Measurements from ENCODE around the gene ACTL6A.
"Not testable (repeated sequence)": the region's sequence is repeated elsewhere in the genome, so short reads cannot be mapped to it uniquely, and the experiment has no call there.

ACTL6A gene

GRCh38 chr3:179562591-179563270 lies at the start of gene ACTL6A:
Gene ACTL6A (plus strand): TSS chr3:179562926. CDS start chr3:179563093, 167 bp downstream.
- DNase-seq (ENCODE audit: low read depth in 2 of 3, low spot score in 2 of 3), result peak; percentile 87 to 97 (median 91)

DNA sequence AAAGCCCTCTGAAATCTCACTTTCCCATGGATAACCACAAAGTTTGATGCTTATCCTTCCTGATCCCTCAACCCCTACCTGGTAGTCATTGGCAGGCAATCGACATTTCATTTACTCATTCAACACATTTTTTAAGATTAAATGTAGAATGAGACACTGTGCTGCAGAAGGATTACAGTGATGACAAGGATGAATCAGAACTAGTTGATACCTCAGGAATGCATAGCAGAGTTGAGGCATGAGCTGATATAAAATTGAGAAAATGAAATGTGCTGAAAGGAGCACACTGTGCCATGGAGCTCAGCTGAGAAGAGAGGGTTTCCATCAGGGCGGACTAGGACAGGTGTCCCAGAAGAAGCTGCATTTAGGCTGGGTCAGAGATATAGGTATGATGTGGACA lies 48.9 kb upstream of the ACTL6A start:
- DNase-seq (ENCODE audit: low read depth in 2 of 3, low spot score in 2 of 3), result no peak

- DNase-seq (ENCODE audit: low read depth in 2 of 3, low spot score in 2 of 3), result not testable (repeated sequence)
Observed at GRCh38 chr3:179516461-179517251, 46.1 kb upstream of the ACTL6A start.

- DNase-seq (ENCODE audit: low read depth in 2 of 3, low spot score in 2 of 3), result no peak
Observed at GRCh38 chr3:179526482-179526881, 36.2 kb upstream of the ACTL6A start.

DNA sequence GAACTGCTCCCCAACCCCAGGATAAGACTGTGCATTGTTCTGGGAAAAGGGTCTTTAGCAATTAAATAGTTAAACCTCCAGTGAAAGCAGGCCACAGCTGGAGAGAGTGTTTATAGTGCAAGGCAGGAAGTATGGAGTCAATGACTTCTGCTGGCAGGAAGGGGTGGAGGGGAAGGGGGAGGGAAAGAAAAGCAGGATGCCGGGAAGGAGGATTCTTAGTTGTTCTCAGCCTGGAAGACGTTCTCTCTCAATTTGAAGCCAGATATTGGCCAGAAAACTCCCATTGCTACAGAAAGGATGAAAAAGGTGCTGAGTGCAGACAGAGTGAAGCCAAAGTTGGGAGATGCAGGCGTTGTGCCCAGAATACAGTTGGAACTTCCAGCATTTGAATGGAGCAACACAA lies 35.7 kb upstream of the ACTL6A start:
- DNase-seq (ENCODE audit: low read depth in 2 of 3, low spot score in 2 of 3), result no peak

DNA sequence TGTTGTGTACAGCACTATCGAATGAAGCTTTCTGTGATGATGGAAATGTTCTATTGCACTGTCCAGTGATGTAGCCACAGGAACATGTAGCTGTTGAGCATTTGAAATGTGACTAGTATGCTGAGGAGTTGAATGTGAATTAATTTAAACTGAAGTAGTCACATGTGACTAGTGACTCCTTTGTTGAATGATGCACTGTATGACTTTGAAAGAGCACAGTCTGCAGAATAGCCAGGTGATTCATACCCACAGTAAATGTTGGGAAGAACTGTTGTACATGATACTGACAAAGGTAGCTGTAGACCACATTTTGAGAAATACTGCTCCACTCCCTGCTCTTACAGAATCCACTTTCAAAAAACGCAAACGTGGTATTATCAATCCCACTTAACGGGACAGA lies 34.0 kb upstream of the ACTL6A start:
- no peak for DNase-seq (ENCODE audit: low read depth in 2 of 3, low spot score in 2 of 3)

- no peak for DNase-seq (ENCODE audit: low read depth in 2 of 3, low spot score in 2 of 3)
Observed at GRCh38 chr3:179531576-179531975, 31.1 kb upstream of the ACTL6A start.

- no peak for DNase-seq (ENCODE audit: low read depth in 2 of 3, low spot score in 2 of 3)
Observed at GRCh38 chr3:179533274-179533673, 29.5 kb upstream of the ACTL6A start.

DNA sequence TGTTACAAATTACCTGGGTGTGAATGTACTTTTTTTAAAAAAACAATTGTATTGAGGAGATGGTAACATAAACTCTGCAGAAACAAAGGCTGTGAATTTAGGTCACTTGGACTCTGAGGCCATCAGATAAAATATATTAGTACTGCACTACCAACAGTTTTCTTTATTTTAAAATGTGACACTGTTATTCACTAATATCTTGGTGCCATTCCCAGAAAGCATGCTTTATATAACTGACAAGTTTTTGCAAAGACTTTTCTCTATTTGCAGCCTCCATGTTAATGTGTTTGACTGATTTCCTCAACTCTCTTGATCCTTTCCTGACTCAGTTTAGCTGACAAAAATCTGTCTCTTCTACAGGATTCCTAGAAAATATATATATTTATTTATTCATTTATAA lies 26.5 kb upstream of the ACTL6A start:
- DNase-seq (ENCODE audit: low read depth in 2 of 3, low spot score in 2 of 3), result no peak

- DNase-seq (ENCODE audit: low read depth in 2 of 3, low spot score in 2 of 3), result no peak
Observed at GRCh38 chr3:179541094-179541493, 21.6 kb upstream of the ACTL6A start.

DNA sequence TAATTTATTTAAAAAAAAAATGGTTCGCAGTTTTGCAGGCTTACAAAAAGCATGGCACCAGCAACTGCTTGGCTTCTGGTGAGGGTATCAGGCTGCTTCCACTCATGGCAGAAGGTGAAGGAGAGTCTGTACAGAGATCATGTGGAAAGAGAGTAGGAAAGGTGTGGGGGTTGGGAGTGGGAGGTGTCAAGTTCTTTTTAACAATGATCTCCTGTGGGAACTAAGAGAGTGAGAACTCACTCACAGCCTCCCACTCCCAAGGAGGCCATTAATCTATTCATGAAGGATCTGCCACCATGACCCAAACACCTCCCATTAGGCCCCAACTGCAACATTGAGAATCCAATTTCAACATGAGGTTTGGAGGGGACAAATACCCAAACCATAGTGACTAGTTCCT lies 21.1 kb upstream of the ACTL6A start:
- DNase-seq (ENCODE audit: low read depth in 2 of 3, low spot score in 2 of 3), result no peak

DNA sequence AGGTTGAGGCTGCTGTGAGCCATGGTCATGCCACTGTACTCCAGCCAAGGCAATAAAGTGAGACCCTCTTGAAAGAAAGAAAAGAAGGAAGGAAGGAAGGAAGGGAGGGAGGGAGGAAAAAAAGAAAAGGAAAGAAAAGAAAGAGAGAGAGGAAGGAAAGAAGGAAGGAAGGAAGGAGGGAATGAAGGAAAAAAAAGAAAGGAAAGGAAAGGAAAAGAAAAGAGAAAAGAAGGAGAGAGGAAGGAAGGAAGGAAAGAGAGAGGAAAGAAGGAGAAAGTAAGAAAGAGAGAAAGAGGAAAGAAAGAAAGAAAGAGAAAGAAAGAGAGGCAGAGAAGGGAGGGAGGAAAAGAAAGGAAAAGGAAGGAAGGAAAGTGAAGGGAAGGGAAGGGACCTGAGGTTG lies 20.4 kb upstream of the ACTL6A start:
- no peak for DNase-seq (ENCODE audit: low read depth in 2 of 3, low spot score in 2 of 3)

DNA sequence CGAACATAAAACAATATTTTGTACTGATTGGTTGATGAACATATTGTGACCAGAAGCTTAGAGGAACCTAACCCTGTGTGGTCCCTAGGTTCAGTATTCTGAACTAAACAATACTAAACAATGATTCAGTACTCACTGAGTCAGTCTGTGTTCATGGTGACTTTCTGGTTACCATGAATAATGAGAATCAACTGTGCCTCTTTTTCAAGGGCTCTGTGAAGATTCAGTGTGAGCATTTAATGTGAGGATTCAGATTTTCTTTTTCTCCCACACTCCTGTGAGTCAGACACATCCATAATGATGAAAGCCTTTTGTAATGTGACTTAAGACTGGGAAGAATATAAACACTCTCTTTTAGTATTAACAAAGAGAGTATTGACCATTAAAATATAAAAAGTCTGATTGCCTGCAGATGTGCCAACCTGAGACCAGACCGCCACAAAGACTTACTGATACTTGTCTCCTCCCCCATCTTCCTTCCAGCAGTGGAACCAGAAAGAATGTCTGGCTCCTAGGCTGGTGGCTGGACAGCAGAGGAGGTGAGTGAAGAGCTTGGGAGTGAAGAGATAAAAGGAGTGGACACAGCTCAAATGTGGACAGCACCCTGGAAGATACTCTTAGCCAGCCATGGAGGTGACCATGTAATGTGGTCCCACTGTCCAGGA lies 17.6 kb upstream of the ACTL6A start:
- no peak for DNase-seq (ENCODE audit: low read depth in 2 of 3, low spot score in 2 of 3)

DNA sequence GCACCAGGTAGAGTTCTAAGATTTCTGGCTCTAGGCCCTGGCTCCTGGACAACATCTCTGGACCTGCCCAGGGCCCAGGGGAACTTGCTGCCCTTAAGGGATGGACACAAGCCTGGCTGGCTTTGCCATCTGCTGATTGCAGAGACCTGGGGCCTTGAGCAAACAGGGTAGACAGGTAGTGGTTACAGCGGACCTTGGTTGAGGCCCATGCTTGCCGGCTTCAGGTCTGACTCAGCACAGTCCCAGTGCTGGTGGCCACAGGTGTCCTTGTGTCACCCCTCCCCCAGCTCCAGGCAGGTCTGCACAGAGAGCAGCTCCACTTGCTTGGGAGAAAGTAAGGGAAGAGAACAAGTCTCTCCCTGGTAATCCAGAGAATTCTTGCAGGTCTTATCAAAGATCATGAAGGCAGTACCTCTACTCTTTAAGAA lies 15.9 kb upstream of the ACTL6A start:
- DNase-seq (ENCODE audit: low read depth in 2 of 3, low spot score in 2 of 3), result no peak

DNA sequence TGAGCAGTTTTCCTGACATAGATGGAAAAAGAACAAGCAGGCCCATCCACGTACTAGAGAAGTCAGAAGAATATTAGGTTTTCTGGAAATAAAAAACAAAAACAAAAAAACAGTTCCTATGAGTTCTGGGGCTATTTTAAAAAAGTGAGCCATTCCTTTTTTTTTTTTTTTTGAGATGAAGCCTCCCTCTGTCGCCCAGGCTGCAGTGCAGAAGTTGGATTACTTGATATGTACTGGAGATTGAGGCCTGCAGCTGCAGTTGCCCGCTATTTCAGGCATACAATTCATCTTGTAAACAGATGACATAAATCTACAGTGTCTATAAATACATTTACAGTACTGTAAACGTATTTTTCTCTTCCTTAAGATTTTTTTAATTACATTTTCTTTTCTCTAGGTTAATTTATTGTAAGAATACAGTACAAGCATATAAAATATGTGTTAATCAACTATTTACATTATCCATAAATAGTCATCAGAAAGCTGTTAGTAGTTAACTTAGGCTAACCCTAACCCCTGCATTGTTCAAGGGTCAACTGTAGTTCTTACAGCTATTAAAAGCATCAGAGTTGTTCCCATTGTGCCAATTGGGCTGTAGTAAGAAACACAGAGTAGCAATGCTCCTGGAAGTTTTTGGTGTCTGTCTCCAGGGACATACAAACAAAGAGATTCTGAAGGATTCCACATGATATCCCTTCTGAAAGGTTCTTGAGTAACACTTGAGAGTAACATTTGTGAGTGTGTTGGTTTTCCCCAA lies 11.2 kb upstream of the ACTL6A start:
- DNase-seq (ENCODE audit: low read depth in 2 of 3, low spot score in 2 of 3), result no peak

- no peak for DNase-seq (ENCODE audit: low read depth in 2 of 3, low spot score in 2 of 3)
Observed at GRCh38 chr3:179558742-179559364, 3.9 kb upstream of the ACTL6A start.

DNA sequence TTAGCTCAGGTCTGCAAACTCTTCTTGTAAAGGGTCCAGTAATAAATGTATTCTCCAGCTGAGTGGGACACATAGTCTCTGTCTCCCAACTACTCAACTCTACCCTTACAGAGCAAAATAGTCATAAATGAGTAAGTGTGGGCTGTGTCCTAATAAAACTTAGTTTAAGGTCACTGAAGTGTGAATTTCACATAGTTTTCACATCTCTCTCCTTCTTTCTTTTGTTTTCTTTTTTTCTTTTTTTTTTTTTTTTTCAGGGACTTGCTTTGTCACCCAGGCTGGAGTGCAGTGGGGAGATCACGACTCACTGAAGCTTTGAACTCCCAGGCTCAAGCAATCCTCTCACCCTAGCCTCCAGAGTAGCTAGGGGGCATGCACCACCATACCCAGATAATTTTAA lies 1.9 kb upstream of the ACTL6A start:
- no peak for DNase-seq (ENCODE audit: low read depth in 2 of 3, low spot score in 2 of 3)

- peak; percentile 37 to 47 (median 40) for DNase-seq (ENCODE audit: low read depth in 2 of 3, low spot score in 2 of 3)
Observed at GRCh38 chr3:179563271-179563783, 601 bp downstream of the ACTL6A start.

DNA sequence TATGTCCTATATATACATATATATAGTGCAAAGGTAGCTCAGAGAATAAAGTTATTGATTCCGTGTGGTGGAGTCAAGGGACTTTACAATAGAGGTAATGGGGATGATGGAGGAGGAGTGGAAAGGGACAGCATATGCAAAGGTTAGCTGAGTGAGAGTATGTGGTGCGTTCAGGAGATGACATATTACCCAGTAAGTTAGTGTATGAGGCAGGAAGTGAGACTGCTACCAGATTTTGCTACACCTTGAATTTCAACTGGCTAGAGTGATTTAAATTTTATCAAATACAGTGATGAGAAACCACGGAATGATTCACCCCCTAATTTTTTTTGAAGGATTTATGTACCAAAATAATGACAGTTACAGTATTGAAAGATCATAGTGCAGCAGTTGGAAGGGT lies 2.8 kb downstream of the ACTL6A start:
- DNase-seq (ENCODE audit: low read depth in 2 of 3, low spot score in 2 of 3), result no peak

GRCh38 chr3:179580992-179581391 lies 18.3 kb downstream of the ACTL6A start:
- DNase-seq (ENCODE audit: low read depth in 2 of 3, low spot score in 2 of 3), result no peak

DNA sequence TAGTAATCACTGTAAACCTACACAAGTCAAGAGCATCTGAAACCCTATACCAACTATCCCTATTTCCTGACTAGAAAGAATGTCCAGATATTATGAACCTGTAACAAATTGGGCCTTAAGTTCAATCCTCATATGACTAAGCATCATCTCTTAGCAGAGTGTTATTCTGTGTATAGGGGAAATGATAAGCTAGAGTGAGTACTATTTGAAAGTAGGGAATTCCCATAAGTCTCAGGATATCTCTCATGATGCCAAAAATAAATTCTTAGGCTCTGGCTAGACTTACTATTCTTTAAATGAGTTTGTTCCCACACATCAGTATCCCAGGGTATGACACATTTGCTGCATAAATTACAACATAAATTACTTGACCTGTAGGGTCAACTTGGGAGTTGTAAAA lies 26.4 kb downstream of the ACTL6A start:
- no peak for DNase-seq (ENCODE audit: low read depth in 2 of 3, low spot score in 2 of 3)
